Stimulated activated effector memory CD8-positive, alpha-beta T cell treated with anti-CD3 and anti-CD28 coated beads, Interleukin-12 subunit alpha, Interleukin-12 subunit beta, amount 100 ng/mL, for 72 hours (primary cell): ENCODE measurements around the gene ESAM.

ENCODE experiments used
- ATAC-seq: fragments of 150-1000 bp; cut with Tn5 transposase; 2 replicates; pipeline ENCODE4 v1.10.0; 2021
- DNase-seq, 2 donors: peaks; one replicate each; pipeline ENCODE4 v3.0.0; 2021 to 2022; ENCODE audit warnings: low spot score in 2 of 2
- H3K27ac Mint-ChIP-seq: one replicate; pipeline ENCODE4 v1.8.0; 2022; ENCODE audit warnings: mild to moderate bottlenecking, mixed read lengths
- H3K36me3 Mint-ChIP-seq: one replicate; pipeline ENCODE4 v1.8.0; 2022; ENCODE audit warnings: mild to moderate bottlenecking, mixed read lengths
- H3K4me1 Mint-ChIP-seq: one replicate; pipeline ENCODE4 v1.8.0; 2022; ENCODE audit warnings: mixed read lengths
- H3K4me3 Mint-ChIP-seq: one replicate; pipeline ENCODE4 v1.8.0; 2022; ENCODE audit warnings: mild to moderate bottlenecking, mixed read lengths
- H3K9me3 Mint-ChIP-seq: one replicate; pipeline ENCODE4 v1.8.0; 2022; ENCODE audit warnings: mixed read lengths

ESAM gene

DNA sequence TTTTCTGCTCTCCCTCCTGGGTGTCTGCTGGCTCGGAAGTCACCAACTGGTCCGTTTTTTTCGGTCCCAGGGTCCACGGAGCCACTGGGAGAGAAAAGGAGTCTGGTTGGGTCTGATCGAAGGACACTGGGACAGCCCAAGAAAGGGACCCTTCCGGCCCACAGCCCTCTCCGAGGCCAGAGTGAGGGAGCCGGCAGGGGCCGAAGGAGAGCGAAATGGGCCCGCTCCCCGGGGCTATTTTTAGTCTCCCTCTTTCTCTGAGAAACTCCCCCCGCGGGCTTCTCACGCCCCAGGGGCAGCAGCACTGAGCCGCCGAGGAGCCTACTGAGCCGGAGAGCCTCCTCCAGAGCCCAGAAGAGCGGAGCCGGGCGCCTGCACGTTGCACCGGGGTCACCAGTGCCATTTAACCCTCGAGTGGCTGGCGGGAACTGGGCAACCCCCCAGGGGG is 1.9 kb downstream of the ESAM start:
- H3K27ac Mint-ChIP-seq, result no peak overlapping the region
- H3K4me1 Mint-ChIP-seq, result peaks cover 25% of the 10 kb centered on the region
- peak overlapping the region; percentile 17 for H3K4me3 Mint-ChIP-seq

DNA sequence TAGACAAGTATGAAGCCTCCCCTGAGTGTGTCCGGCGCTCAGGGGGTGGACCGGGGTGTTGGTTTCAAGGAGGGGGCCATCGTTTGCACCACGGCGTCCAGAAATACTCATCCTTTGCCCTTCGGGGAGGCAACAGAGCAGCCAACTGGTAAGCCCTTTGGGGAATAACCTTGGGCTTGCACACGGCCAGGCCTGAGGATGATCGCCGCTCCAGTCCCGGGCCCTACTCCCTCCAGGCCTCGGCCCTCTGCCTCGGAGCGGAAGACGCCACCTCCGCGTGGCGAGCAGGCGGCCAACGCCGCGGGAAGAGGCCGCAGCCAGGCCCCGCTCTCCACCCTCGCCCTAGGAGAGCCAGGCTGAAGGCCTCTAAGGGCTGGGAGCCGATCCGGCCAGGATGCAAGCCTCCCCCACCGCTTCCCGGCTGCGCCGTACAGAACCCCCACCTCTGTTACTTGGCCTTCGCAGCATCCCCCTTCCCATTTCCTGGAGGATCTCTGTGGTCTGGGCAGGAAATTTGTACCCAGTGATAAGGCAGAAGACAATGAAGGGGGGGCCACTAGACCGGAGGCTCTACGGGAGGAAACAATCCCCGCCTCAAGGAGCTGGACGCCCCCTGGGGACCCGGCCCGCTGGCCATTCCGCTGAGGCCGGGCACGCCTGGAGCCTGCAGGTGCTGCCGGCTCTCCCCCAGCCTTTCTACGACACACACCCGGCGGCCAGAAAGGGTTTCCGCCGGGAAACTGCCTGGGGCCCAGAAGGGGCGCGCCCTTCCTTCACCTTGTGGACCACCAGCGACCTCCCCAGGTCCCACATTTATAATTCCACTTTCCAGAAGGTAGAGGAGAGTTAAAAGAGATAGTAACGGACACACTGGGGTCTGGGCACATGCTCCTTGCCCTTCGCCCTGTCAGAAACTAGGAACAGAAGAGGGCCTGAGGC is 2.6 kb downstream of the ESAM start:
- no peak for ATAC-seq
- peak overlapping the region; percentile 61 for H3K4me3 Mint-ChIP-seq
- no peak overlapping the region for H3K27ac Mint-ChIP-seq
- H3K9me3 Mint-ChIP-seq, result no peaks in the 10 kb centered on the region
- H3K36me3 Mint-ChIP-seq, result no peaks in the 10 kb centered on the region
- no peak for DNase-seq
- H3K4me1 Mint-ChIP-seq, result peaks cover 25% of the 10 kb centered on the region

More for the DNA sequence above, 1.9 kb downstream of the ESAM start:
- no peaks in the 10 kb centered on the region for H3K9me3 Mint-ChIP-seq
- no peak for ATAC-seq
- no peak for DNase-seq
- H3K36me3 Mint-ChIP-seq, result no peaks in the 10 kb centered on the region

DNA sequence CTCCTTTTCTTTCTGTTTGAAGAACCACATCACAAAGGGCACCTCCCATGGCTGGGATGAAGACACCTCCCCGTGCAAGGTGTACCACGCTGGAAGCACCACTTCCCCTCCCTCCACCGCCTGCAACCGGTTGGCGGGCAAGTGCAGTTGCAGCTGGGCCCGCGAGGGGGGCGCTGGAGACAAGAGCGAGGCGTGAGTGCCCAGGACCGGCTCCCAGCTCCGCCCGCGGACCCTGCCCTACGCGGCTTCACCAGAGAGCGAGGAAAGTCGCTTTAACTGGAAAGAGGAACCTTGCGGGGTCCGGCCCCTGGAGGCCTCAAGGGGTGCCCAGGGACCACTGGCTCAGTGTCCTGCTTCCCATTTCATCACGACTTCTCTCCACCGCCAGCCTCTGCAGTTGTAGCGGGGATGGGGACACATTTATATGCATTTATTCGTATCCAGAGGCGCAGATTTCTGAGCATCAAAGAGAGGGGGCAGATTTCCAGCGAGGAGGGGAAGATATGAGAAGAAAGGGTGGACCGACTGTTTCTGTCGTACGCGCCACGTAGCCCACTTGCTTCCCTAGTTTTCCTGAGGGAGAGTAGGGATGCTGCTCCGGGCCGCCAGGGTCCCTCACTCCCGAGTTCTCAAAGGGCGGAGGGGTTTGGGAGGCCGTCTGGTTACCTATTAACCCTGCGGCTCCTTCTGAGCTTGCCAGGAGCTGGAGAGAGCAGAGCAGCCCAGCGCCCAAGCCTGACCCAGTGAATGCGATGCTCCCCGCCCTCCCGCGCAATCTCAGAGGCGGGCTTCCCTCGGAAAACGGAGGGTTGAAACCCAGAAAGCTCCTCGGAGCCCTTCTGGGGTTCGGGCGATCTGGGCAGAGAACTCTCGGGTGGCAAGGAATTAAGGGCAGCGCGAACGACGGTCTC is 3.5 kb downstream of the ESAM start:
- H3K4me3 Mint-ChIP-seq, result peak overlapping the region; percentile 61
- peaks cover 25% of the 10 kb centered on the region for H3K4me1 Mint-ChIP-seq
- H3K27ac Mint-ChIP-seq, result no peak overlapping the region
- H3K9me3 Mint-ChIP-seq, result no peaks in the 10 kb centered on the region
- H3K36me3 Mint-ChIP-seq, result no peaks in the 10 kb centered on the region
- DNase-seq (peak; percentile 51 to 75), ATAC-seq (peak; percentile 71)

DNA sequence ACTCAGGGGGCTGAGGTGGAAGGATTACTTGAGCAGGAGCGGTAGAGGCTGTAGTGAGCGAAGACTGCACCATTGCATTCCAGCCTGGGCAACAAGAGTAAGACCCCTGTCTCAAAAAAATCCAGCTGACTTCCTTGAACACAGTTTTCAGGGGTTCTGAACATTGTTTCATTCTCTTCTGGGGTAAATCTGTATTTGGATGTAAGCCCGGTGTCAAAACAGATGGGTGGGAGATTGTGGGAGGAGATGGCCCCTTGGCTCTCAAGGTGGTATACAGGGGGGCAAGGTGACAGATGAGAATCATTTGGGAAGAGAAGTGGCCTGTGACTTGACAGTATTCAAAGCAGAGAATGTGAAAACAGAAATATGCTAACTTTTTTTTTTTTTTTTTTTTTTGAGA is 4.8 kb downstream of the ESAM start:
- Mint-ChIP-seq H3K36me3 (no peaks in the 10 kb centered on the region), H3K9me3 (no peaks in the 10 kb centered on the region), H3K4me3 (no peak overlapping the region), H3K27ac (no peak overlapping the region), H3K4me1 (peaks cover 19% of the 10 kb centered on the region)
- DNase-seq (no peak), ATAC-seq (no peak)

DNA sequence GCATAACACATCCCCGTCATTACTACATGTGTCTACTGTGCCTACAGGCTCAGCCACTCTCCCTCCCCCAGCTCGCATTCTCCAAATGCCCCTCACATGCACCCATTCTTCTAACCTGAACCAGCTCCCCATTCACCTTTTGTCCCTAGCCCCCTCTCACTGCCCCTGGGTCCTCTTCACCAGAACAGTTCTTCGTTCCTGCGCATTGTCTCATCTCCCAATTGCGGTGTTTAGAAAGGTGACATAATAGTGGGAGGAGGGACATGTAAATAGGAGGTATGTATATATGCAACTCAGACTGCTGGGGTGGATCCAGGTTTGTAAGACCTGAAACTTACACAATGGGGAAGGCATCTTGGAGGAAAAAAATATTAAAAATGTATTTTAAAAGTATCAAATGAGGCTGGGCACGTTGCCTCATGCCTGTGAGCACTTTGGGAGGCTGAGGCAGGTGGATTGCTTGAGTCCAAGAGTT is 5.3 kb downstream of the ESAM start:
- H3K4me1 Mint-ChIP-seq, result peaks cover 18% of the 10 kb centered on the region
- no peaks in the 10 kb centered on the region for H3K36me3 Mint-ChIP-seq
- no peak overlapping the region for H3K27ac Mint-ChIP-seq
- ATAC-seq (no peak), DNase-seq (no peak)
- H3K9me3 Mint-ChIP-seq, result no peaks in the 10 kb centered on the region
- H3K4me3 Mint-ChIP-seq, result no peak overlapping the region

DNA sequence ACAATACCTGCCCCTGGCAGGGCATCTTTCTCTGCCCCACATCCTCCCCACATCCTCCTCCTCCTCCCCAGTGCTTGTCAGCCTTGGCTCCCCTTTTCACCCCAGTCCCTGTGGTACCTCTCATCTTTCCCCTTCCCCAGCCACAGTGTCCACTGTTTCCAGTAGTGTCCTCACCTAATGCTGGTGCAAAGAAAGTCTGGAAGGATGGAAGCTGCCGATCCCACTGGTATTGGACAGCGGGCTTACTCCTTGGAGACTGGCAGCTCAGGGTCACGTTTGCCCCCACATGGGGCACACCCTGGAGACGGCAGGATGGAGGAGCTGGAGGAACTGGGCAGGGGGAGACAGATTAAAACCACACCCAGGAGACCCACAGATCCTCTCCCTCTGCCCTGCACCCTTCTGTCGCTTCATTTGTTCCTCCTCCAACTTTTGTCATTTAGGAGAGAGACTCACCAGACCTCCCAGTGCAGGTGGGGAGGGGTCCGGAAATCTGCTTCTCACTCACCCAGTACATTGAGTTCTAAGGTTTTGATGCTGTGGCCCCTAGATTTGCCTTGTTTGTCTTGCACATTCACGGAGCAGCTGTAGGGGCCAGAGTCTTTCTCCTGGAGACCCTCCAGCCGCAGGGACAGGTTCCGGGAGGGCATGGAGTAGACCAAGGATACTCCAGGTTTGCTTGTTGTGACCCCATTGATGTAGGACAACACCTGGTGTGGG is 5.9 kb downstream of the ESAM start:
- no peak overlapping the region for H3K4me3 Mint-ChIP-seq
- peaks cover 13% of the 10 kb centered on the region for H3K4me1 Mint-ChIP-seq
- ATAC-seq, result no peak
- H3K9me3 Mint-ChIP-seq, result no peaks in the 10 kb centered on the region
- H3K36me3 Mint-ChIP-seq, result no peaks in the 10 kb centered on the region
- no peak for DNase-seq
- H3K27ac Mint-ChIP-seq, result no peak overlapping the region

DNA sequence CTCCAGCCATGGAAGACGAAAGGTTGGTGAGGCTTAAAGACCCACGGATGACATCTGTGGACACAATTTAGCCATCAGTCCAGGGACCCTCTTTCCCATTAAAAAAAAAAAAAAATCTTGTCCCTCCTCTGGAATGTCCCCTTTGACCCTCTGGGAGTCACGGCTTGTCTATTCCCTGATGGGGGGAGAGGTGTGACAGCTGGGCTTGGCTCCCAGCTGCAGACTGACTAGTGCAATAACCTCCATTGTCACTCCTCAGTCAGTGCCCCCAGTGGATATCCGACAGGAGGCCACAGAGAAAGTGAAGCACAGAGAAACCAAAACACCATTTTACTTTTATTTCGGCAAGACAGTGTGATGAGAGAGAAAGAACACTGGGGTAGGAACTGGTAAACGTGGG is 7.4 kb downstream of the ESAM start:
- Mint-ChIP-seq H3K9me3 (no peaks in the 10 kb centered on the region), H3K27ac (no peak overlapping the region), H3K4me1 (peaks cover 13% of the 10 kb centered on the region), H3K36me3 (no peaks in the 10 kb centered on the region), H3K4me3 (no peak overlapping the region)
- ATAC-seq, result no peak
- no peak for DNase-seq

DNA sequence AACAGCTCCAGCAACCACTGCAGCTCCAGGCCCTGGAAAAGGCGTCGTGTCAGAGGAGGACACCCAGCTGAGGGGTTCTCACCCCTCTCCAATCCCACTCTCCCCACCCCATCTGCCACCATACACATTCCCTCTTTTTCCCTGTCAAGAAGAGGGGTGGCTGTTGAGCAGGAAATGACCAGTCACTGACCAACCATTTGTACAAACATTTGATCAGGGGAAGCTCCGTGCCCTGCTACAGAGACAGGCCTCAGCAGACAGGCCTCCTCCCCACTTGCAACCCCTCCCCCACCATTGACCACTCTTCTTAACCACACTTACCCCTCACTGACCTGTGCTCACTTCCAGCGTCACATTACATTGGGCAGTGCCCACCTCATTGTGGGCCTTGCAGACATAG is 7.8 kb downstream of the ESAM start:
- H3K4me3 Mint-ChIP-seq, result no peak overlapping the region
- peaks cover 13% of the 10 kb centered on the region for H3K4me1 Mint-ChIP-seq
- H3K9me3 Mint-ChIP-seq, result no peaks in the 10 kb centered on the region
- no peak overlapping the region for H3K27ac Mint-ChIP-seq
- no peaks in the 10 kb centered on the region for H3K36me3 Mint-ChIP-seq
- ATAC-seq (no peak), DNase-seq (no peak)

DNA sequence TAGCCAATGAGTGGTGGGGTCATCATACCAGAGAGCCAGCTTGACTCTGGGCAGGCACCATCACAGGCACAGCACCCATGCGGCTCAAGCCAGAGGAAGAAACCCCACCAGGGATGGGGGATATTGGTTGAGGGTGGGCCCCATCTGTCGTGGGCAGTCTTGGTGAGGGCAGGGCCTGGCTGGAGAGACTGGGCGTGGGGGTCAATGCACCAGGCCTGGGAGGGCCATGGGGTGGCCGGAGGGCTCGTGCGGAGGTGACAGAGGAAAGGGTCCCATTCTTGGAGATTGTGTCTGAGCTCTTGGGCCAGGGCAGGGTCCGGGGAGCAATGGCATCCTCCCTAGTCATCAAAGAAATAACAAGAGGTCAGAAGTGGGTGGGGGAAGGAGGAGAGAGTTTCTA is 8.5 kb downstream of the ESAM start:
- ATAC-seq (no peak), DNase-seq (no peak)
- no peak overlapping the region for H3K27ac Mint-ChIP-seq
- no peak overlapping the region for H3K4me3 Mint-ChIP-seq
- H3K9me3 Mint-ChIP-seq, result no peaks in the 10 kb centered on the region
- peaks cover 9% of the 10 kb centered on the region for H3K4me1 Mint-ChIP-seq
- no peaks in the 10 kb centered on the region for H3K36me3 Mint-ChIP-seq

DNA sequence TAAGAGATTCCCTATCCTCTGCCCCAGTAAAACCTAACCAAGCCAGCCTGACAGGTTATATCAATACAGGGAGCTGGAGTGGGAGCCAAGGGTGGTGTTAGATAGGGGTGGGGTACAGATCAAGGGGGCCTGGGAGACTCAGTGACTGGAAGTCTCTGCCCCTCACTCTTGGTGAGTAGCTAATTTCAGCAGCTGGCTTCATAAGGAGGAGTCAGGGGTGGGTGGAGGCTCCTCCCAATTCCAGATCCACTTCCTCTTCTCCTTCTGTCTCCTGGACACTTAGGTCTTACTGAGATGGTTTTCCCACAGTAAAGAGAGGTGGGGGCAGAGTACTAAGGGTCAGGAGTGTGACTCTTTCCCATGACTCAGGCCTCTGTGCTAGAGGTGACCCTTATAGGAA is 8.9 kb downstream of the ESAM start:
- Mint-ChIP-seq H3K4me3 (no peak overlapping the region), H3K27ac (no peak overlapping the region), H3K36me3 (no peaks in the 10 kb centered on the region), H3K4me1 (peaks cover 8% of the 10 kb centered on the region), H3K9me3 (no peaks in the 10 kb centered on the region)
- ATAC-seq (no peak), DNase-seq (no peak)

DNA sequence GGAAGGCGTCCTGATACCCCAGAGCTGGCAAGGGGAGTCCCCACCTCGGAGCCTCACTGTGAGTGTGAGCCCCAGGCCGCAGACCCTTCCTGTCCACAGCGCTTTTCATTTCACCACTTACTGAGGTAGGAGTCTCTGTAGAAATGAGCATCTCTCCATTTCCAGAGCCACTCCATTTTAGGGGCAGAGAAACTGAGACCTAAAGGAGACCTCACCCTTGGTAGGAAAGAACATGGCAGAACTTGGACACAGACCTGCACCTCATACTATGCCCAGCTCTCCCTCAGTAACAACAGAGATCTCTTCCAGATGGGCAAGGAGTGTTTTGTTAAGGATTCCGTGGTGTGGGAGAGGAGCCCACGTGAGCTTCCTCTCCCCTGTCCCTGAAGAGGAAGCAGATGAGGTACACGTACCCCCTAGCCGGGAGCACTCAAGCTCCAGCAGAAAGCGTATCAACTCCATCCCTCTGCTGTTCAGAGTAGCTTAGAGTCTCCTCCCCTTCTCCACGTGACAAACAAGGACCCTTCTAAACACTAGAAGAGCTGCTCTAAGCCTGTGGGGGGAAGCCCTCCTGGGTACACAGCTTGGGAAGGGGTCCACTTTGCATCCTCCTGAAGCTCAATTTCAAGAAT is 9.5 kb downstream of the ESAM start:
- Mint-ChIP-seq H3K4me3 (no peak overlapping the region), H3K4me1 (peaks cover 6% of the 10 kb centered on the region), H3K36me3 (no peaks in the 10 kb centered on the region), H3K27ac (no peak overlapping the region), H3K9me3 (no peaks in the 10 kb centered on the region)
- DNase-seq, result no peak
- ATAC-seq, result no peak

DNA sequence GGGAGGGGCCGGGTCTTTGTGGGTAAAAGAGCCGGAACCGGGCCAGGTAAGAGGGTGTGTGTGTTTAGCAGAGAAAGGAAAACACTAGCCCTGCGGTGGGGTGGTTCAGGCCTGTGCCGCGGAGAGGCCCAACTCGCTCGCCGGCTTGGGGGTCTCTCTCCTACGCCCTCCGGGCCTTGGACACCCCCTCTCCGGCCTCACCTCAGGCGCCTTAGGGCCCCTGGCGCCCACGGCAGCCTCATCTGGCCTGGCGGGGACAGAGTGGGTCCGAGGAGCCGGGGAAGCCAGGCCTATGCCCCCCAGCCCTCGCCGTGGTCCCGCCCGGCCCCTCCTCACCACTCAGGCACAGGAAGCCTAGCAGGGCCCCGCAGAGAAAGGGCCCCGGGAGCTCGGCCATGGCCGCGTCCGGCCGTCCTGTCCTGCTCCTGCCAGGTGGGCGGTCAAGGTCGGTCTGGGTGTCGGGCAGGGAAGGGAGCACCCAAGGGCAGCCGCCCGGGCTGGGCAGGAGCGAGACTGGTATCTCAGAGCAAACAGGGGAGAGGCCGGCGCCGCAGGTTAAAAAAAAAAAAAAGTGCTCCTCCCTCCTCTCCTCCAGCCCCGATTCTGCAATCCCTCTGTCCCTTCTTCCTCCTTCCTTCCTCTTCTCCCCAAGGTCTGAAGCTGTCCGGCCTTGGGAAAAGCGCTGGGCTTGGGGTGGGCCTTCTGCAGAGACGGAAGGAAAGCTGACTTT is 10.2 kb downstream of the ESAM start, which contains the start of gene VSIG2:
Gene VSIG2, minus strand, starts transcription at position 515 of the 730 bp plus-strand sequence. Its CDS starts 118 bp downstream, at position 397.
- H3K27ac Mint-ChIP-seq, result no peak within 1 kb of the TSS
- H3K9me3 Mint-ChIP-seq, result no peaks in the 10 kb centered on the region
- no peak for DNase-seq
- H3K4me1 Mint-ChIP-seq, result peaks cover 6% of the 10 kb centered on the region
- H3K36me3 Mint-ChIP-seq, result no peaks in the 10 kb centered on the region
- no peak within 1 kb of the TSS for H3K4me3 Mint-ChIP-seq
- no peak for ATAC-seq

DNA sequence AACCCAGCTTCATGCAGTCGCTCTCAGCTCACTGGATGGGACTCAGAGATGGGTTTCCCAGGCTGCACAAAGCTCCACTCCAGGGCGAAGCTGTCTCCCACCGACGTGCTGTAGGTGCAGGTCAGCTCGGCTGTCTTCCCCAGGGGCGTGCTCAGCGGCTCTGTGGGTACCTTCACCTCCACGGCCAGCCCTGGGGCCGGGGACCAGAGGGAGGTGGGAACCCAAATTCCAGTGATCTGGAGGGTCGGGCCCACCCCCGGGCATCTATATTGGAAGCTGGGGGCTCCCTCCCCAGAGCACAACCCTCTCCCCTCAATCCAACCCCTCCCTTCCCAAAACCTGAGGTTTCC is 10.7 kb downstream of the ESAM start:
- ATAC-seq (no peak), DNase-seq (no peak)
- no peak overlapping the region for H3K27ac Mint-ChIP-seq
- no peak overlapping the region for H3K4me3 Mint-ChIP-seq
- peaks cover 11% of the 10 kb centered on the region for H3K4me1 Mint-ChIP-seq
- H3K36me3 Mint-ChIP-seq, result no peaks in the 10 kb centered on the region
- no peaks in the 10 kb centered on the region for H3K9me3 Mint-ChIP-seq

DNA sequence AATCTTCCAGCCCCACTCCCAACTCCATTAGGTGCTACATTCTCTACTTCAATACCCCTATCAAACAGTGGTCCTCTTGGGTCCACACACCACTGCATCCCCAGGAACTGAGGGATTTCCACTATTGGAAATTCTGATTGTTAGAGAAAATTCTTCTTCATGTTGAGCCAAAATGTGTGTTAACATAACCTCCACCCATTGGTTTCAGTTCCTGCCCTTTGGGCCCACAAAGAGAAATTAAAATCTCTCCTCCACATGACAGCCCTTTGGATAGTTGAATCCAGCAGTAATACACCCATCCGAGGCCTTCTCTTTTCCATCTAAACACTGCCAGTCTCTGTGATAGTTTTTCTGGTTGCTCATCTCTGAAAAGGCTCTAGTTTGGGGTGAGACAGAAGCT is 12.2 kb downstream of the ESAM start:
- Mint-ChIP-seq H3K4me3 (no peak overlapping the region), H3K27ac (no peak overlapping the region), H3K36me3 (no peaks in the 10 kb centered on the region), H3K4me1 (peaks cover 13% of the 10 kb centered on the region), H3K9me3 (no peaks in the 10 kb centered on the region)
- DNase-seq, result no peak
- ATAC-seq, result no peak
